ENCODE measurements around the gene TRAPPC11.

- TF ChIP-seq CTCF (conservative IDR thresholded peaks at IDR 0.05; ENCODE audit: low read length) = no peak
- TF ChIP-seq EZH2phosphoT487 (IDR thresholded peaks at IDR 0.05; ENCODE audit: borderline replicate concordance) = no peak
Observed at GRCh38 chr4:183757060-183757459, 98.0 kb downstream of the TRAPPC11 start.

Data from Loucy (cell line).